ENCODE results near the gene RAPGEF6. TPM values are rescaled to one million over a fixed set of nuclear protein-coding genes. Genes with fewer than 3 reads are reported as not detected.

RAPGEF6 gene
- polyA plus RNA-seq, 1 donor (not counting 4 experiments of a cell fraction or from before 2014, with no cell fraction given): 8.7 TPM

GRCh38 chr5:131530706-131531331 is 104.2 kb downstream of the RAPGEF6 start:
- Histone ChIP-seq H4K20me1 (ENCODE audit: control insufficient read depth, extremely low read depth, insufficient read depth, low read length) (no peaks in the 10 kb centered on the region), H3K27me3 (ENCODE audit: control insufficient read depth, extremely low read depth, insufficient read depth, low read length) (no peaks in the 10 kb centered on the region), H2AFZ (ENCODE audit: control insufficient read depth, low read length) (no peak overlapping the region), H3K27ac (ENCODE audit: control insufficient read depth, insufficient read depth, low read length) (no peak overlapping the region), H3K4me2 (ENCODE audit: control insufficient read depth, extremely low read depth, insufficient read depth, low read depth, low read length) (no peak overlapping the region), H3K4me1 (ENCODE audit: control insufficient read depth, extremely low read depth, insufficient read depth, low read length) (no peaks in the 10 kb centered on the region), H3K79me2 (ENCODE audit: control insufficient read depth, insufficient read depth, low read length) (no peaks in the 10 kb centered on the region), H3K9ac (ENCODE audit: control insufficient read depth, extremely low read depth, insufficient read depth, low read length) (no peak overlapping the region), H3K9me3 (ENCODE audit: control insufficient read depth, low read depth, low read length) (no peaks in the 10 kb centered on the region), H3K9me1 (ENCODE audit: control insufficient read depth, extremely low read depth, insufficient read depth, low read length) (no peaks in the 10 kb centered on the region), H3K4me3 (ENCODE audit: control insufficient read depth in 2 of 3, extremely low read depth in 1 of 3, insufficient read depth in 2 of 3, low read depth in 1 of 3, low read length in 3 of 3) (no peak overlapping the region), H3K36me3 (ENCODE audit: control insufficient read depth in 2 of 2, extremely low read depth in 1 of 2, insufficient read depth in 2 of 2, low read length in 2 of 2) (peaks cover 0 to 2% of the 10 kb centered on the region in 2 experiments)
- no peak for DNase-seq (ENCODE audit: low read depth, low spot score)
- TF ChIP-seq EZH2 (IDR thresholded peaks at IDR 0.05; ENCODE audit: low read length) (no peak), CTCF (optimal IDR thresholded peaks at IDR 0.05 in 1 of 3, IDR thresholded peaks at IDR 0.05 in 1 of 3, conservative IDR thresholded peaks at IDR 0.05 in 1 of 3; ENCODE audit: extremely low read depth in 1 of 3, insufficient read depth in 2 of 3, low read length in 3 of 3) (no peak)
- FAIRE-seq: no peak
- dilution Hi-C loops (cut with MboI; ENCODE audit: extremely low pct_ligation_motif_present, low sequenced_read_pairs): no loop called here

GRCh38 chr5:131528682-131529081 is 106.3 kb downstream of the RAPGEF6 start:
- Histone ChIP-seq H3K4me1 (ENCODE audit: control insufficient read depth, extremely low read depth, insufficient read depth, low read length) (no peaks in the 10 kb centered on the region), H3K9me1 (ENCODE audit: control insufficient read depth, extremely low read depth, insufficient read depth, low read length) (no peaks in the 10 kb centered on the region), H3K4me2 (ENCODE audit: control insufficient read depth, extremely low read depth, insufficient read depth, low read depth, low read length) (no peak overlapping the region), H3K36me3 (ENCODE audit: control insufficient read depth in 2 of 2, extremely low read depth in 1 of 2, insufficient read depth in 2 of 2, low read length in 2 of 2) (peaks cover 0 to 2% of the 10 kb centered on the region in 2 experiments), H3K9ac (ENCODE audit: control insufficient read depth, extremely low read depth, insufficient read depth, low read length) (no peak overlapping the region), H3K4me3 (ENCODE audit: control insufficient read depth in 2 of 3, extremely low read depth in 1 of 3, insufficient read depth in 2 of 3, low read depth in 1 of 3, low read length in 3 of 3) (no peak overlapping the region), H3K79me2 (ENCODE audit: control insufficient read depth, insufficient read depth, low read length) (no peaks in the 10 kb centered on the region), H2AFZ (ENCODE audit: control insufficient read depth, low read length) (no peak overlapping the region), H3K27ac (ENCODE audit: control insufficient read depth, insufficient read depth, low read length) (no peak overlapping the region), H4K20me1 (ENCODE audit: control insufficient read depth, extremely low read depth, insufficient read depth, low read length) (no peaks in the 10 kb centered on the region), H3K27me3 (ENCODE audit: control insufficient read depth, extremely low read depth, insufficient read depth, low read length) (no peaks in the 10 kb centered on the region), H3K9me3 (ENCODE audit: control insufficient read depth, low read depth, low read length) (no peaks in the 10 kb centered on the region)
- FAIRE-seq (peak; percentile 69), DNase-seq (ENCODE audit: low read depth, low spot score) (no peak)
- TF ChIP-seq CTCF (optimal IDR thresholded peaks at IDR 0.05 in 1 of 3, IDR thresholded peaks at IDR 0.05 in 1 of 3, conservative IDR thresholded peaks at IDR 0.05 in 1 of 3; ENCODE audit: extremely low read depth in 1 of 3, insufficient read depth in 2 of 3, low read length in 3 of 3): no peak
- no peak for TF ChIP-seq EZH2 (IDR thresholded peaks at IDR 0.05; ENCODE audit: low read length)
- dilution Hi-C loops (cut with MboI; ENCODE audit: extremely low pct_ligation_motif_present, low sequenced_read_pairs): no loop called here

Data from keratinocyte (primary cell).